Retinal pigment epithelial cell (primary cell): ENCODE results near the gene MARCHF11.

Experiments
- DNase-seq: peaks from one replicate; pipeline ENCODE4 v3.0.0-alpha.2; 2010; ENCODE audit warnings: low read depth
- H3K4me3 ChIP-seq: 2 replicates; pipeline ENCODE4 v1.5.1; 2011; ENCODE audit warnings: mild to moderate bottlenecking, low read length, control low read depth, moderate library complexity
- TF ChIP-seq, protein P1 (sequence below): conservative IDR thresholded peaks from 2 replicates; pipeline ENCODE4 v1.5.1; 2011; ENCODE audit warnings: low read depth, low read length, control low read depth, inconsistent platforms

The MARCHF11 gene

DNA sequence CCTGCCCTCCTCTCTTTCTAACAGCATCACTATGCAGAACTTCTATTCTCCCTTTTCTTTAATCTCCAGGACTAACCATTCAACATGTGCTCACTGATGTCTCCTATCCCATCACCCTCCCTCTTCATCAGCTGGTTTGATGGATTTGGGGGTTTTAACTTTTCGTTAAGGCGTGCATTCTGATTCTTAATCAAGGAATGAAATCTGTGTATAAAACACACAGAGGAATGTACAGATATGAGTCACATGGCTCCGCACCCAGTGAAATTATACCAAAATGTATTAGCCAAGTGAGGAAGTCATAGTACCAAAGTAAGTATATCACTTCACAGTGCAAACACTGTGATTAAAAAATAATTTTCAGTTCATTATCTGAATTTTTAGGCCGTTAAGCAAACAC is 35.2 kb downstream of the MARCHF11 start:
- H3K4me3 ChIP-seq = no peak overlapping the region
- peak; percentile 47 for DNase-seq
- TF ChIP-seq, protein P1, sequence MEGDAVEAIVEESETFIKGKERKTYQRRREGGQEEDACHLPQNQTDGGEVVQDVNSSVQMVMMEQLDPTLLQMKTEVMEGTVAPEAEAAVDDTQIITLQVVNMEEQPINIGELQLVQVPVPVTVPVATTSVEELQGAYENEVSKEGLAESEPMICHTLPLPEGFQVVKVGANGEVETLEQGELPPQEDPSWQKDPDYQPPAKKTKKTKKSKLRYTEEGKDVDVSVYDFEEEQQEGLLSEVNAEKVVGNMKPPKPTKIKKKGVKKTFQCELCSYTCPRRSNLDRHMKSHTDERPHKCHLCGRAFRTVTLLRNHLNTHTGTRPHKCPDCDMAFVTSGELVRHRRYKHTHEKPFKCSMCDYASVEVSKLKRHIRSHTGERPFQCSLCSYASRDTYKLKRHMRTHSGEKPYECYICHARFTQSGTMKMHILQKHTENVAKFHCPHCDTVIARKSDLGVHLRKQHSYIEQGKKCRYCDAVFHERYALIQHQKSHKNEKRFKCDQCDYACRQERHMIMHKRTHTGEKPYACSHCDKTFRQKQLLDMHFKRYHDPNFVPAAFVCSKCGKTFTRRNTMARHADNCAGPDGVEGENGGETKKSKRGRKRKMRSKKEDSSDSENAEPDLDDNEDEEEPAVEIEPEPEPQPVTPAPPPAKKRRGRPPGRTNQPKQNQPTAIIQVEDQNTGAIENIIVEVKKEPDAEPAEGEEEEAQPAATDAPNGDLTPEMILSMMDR = no peak

DNA sequence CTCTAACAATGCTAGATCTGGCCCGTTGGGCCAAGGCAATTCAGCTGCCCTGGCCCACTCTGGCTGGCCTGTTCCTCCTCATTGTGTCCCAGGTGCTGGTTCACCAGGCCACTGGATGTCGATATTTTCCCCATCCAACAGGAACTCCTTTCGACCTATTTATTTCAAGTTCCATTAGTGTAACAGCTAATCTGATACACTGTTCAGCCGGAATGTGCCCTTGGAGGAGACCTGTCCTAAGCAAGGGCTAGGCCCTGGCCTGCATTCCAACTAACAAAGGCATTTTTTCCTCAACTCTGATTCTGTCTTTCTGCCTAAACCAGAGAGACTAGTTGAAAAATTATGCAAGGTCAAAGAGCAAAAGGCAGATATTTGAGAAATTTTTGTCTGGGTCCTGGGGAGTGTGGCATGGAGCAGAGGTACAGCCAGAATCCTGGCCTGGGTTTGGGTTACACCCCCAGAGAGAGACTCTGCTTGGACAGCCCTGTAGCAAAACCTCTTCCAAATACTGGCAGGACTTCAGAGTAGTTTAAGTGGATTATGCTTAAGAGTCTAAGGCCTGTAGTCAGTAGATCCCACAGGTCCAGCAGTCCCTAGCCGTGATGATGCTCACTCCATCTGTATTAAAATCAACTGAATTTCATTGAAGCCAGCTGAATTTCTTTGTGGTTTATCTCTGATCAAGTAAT is 36.1 kb downstream of the MARCHF11 start:
- no peak for DNase-seq
- TF ChIP-seq, protein P1 = no peak
- no peak overlapping the region for H3K4me3 ChIP-seq

DNA sequence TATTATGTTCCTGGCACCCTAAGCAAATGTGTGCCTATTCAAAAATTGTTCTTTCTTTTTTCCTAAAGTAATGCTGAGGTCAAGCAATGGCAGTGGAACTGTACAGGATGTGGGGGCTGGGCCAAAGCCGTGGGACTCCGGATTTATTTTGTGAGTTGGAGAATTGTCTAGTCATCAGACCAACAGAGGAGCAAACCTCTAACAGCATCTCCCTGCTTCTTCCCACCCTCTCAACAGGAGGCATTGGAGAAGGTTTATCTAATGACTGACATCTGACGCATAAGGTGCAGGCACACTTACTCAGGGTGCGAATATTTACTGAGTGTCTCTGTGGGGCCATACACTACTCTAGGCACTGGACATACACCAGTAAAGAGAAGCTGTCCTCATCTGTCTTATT is 38.6 kb downstream of the MARCHF11 start:
- TF ChIP-seq, protein P1 = no peak
- no peak overlapping the region for H3K4me3 ChIP-seq
- no peak for DNase-seq

DNA sequence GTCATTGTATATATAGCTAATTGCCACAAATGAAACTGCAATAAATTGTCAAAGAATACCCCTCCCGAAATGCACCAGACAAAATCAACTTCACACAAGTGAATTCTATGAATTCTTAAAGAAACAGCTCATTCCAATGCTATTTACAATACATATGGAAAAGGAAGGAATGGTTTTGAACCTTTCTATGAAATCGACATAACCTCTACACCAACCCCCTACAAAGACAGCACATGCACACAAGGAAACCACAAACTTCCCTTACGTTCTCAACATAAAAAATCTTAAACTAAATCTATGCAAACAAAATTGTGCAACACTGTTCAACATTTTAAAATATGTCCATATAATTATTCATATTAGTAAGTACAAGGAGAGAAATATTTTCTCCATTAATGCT is 39.2 kb downstream of the MARCHF11 start:
- TF ChIP-seq, protein P1 = no peak
- no peak overlapping the region for H3K4me3 ChIP-seq
- no peak for DNase-seq

DNA sequence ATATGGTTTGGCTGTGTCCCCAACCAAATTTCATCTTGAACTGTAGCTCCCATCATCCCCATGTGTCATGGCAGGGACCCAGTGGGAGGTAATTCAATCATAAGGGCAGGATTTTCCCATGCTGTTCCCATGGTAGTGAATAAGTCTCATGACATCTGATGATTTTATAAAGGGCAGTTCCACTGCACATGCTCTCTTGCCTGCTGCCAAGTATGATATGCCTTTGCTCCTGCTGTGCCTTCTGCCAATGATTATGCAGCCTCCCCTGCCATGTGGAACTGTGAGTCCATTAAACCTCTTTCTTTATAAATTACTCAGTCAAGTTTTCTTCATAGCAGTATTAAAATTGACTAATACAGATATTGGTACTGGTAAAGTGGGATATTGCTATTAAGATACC is 42.4 kb downstream of the MARCHF11 start:
- TF ChIP-seq, protein P1 = no peak
- H3K4me3 ChIP-seq = no peak overlapping the region
- DNase-seq = no peak

DNA sequence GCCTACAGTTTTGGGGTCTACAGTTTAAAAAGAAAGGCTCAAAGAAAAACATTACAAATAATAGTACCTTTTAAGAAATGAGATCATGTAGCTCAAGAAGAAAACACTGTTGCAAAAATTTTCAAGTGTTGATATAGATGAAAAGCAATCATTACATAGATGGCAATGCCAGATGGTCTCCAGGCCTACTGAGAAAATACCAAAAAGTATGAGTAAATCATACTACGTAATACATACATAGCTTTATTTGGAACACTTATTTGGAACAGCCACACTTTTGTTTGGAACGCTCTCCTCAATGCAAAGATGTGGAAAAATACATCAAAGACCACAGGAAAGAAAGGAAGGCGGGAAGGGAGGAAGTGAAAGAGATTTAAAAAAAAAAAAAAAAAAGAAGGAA is 44.1 kb downstream of the MARCHF11 start:
- no peak for DNase-seq
- H3K4me3 ChIP-seq = no peak overlapping the region
- TF ChIP-seq, protein P1 = no peak

DNA sequence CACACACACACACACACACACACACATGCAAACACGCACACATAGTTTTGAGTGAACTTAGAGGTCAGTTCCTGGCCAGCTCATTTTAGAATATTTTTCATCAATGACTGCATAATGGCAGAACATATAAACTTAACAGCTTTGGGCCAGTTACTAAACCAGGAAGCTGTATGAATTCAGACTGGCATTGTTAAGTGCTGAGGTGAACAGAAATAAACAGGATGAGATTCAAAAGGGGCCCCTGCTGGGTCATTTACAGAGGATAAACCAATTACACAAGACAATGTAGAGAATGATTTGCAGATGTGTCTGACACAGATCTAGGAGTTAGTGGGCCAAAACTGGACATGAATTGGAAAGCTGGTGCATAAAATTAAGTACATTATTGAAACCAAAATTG is 44.6 kb downstream of the MARCHF11 start:
- no peak overlapping the region for H3K4me3 ChIP-seq
- DNase-seq = no peak
- TF ChIP-seq, protein P1 = no peak
